Activated CD4-positive, CD25-positive, alpha-beta regulatory T cell treated with anti-CD3 and anti-CD28 coated beads, Interleukin-2, amount 50 U/mL, for 24 hours (primary cell): ENCODE results near the gene RBBP6.

Experiments
- ATAC-seq, 2 donors: fragments of 150-1000 bp; cut with Tn5 transposase; one replicate each; pipeline ENCODE4 v1.10.0; 2021; ENCODE audit warnings: mild to moderate bottlenecking in 1 of 2, moderate library complexity in 1 of 2

RBBP6 gene

GRCh38 chr16:24524855-24525677 is 14.3 kb upstream of the RBBP6 start:
- ATAC-seq, result no peak

GRCh38 chr16:24525970-24526559 is 13.3 kb upstream of the RBBP6 start:
- no peak for ATAC-seq

GRCh38 chr16:24526701-24527495 is 12.5 kb upstream of the RBBP6 start:
- ATAC-seq, result no peak

GRCh38 chr16:24531166-24531565 is 8.2 kb upstream of the RBBP6 start:
- ATAC-seq, result no peak

- no peak for ATAC-seq
Observed at GRCh38 chr16:24534620-24535019, 4.7 kb upstream of the RBBP6 start.

GRCh38 chr16:24535827-24536226 is 3.5 kb upstream of the RBBP6 start:
- ATAC-seq, result no peak

GRCh38 chr16:24536671-24537070 is 2.7 kb upstream of the RBBP6 start:
- ATAC-seq, result no peak

- no peak for ATAC-seq
Observed at GRCh38 chr16:24537474-24538337, 1.7 kb upstream of the RBBP6 start.

GRCh38 chr16:24538756-24539294 is 541 bp upstream of the RBBP6 start:
- ATAC-seq, result no peak

- ATAC-seq, result peak; percentile 18 to 25
Observed at GRCh38 chr16:24539850-24540601, 660 bp downstream of the RBBP6 start.

GRCh38 chr16:24540602-24541210 is 1.3 kb downstream of the RBBP6 start:
- no peak for ATAC-seq

GRCh38 chr16:24541233-24541933 is 2.0 kb downstream of the RBBP6 start:
- ATAC-seq, result peak in 1 of 2 donors; percentile 14

- no peak for ATAC-seq
Observed at GRCh38 chr16:24543949-24544348, 4.6 kb downstream of the RBBP6 start.

- ATAC-seq, result no peak
Observed at GRCh38 chr16:24544640-24545039, 5.3 kb downstream of the RBBP6 start.

- no peak for ATAC-seq
Observed at GRCh38 chr16:24550295-24550694, 10.9 kb downstream of the RBBP6 start.

- ATAC-seq, result no peak
Observed at GRCh38 chr16:24552705-24553246, 13.4 kb downstream of the RBBP6 start.

GRCh38 chr16:24553983-24554382 is 14.6 kb downstream of the RBBP6 start:
- no peak for ATAC-seq

- no peak for ATAC-seq
Observed at GRCh38 chr16:24555346-24555872, 16.0 kb downstream of the RBBP6 start.

GRCh38 chr16:24562811-24563210 is 23.4 kb downstream of the RBBP6 start:
- no peak for ATAC-seq

GRCh38 chr16:24568392-24568791 is 29.0 kb downstream of the RBBP6 start:
- no peak for ATAC-seq
